BJ (cell line): ENCODE results near the gene CR1. TPM values are rescaled to one million over a fixed set of nuclear protein-coding genes. Genes with fewer than 3 reads are reported as not detected.
A peak's percentile ranks its signal among the peaks of the same experiment; 100 is the strongest.
"Not testable (repeated sequence)": the region's sequence is repeated elsewhere in the genome, so short reads cannot be mapped to it uniquely, and the experiment has no call there.

Source experiments
- CTCF ChIA-PET: fragments of 350-600 bp; formaldehyde crosslinking; extraction: SDS; loops from one replicate; lab custom pipeline; 2021; ENCODE audit warnings: antibody characterized with exemption, inconsistent platforms; lab: Yijun Ruan, JAX
- POLR2A ChIA-PET: fragments of 300-600 bp; sonication (Branson Sonifier 250); formaldehyde crosslinking; extraction: SDS; loops from one replicate; lab custom pipeline; 2021; ENCODE audit warnings: antibody characterized with exemption; lab: Charles Lee
- DNase-seq: peaks from one replicate; pipeline ENCODE4 v3.0.0-alpha.2; 2011; ENCODE audit warnings: low read depth
- H3K27me3 ChIP-seq: 2 replicates; pipeline ENCODE4 v1.6.0; 2011; ENCODE audit warnings: low read length; ENCODE audit not compliant: control insufficient read depth, insufficient read depth
- H3K36me3 ChIP-seq: 2 replicates; pipeline ENCODE4 v1.5.1; 2011; ENCODE audit warnings: low read length; ENCODE audit not compliant: control insufficient read depth, insufficient read depth
- H3K4me3 ChIP-seq: 2 replicates; pipeline ENCODE4 v1.5.1; 2011; ENCODE audit warnings: low read depth, mild to moderate bottlenecking, control low read depth, low read length
- CTCF ChIP-seq: IDR thresholded peaks from 2 replicates; pipeline ENCODE4 v1.5.1; 2011; ENCODE audit warnings: low read depth, mild to moderate bottlenecking, control low read depth, inconsistent platforms, low read length, moderate library complexity; ENCODE audit not compliant: insufficient read depth
- polyA plus RNA-seq: library from polyadenylated mRNA; depleted of rRNA; stranded (reverse); fragments of >200 nt; gene quantifications from 2 replicates; pipeline ENCODE4 v1.2.3, GENCODE V29; 2011

Gene CR1
- polyA plus RNA-seq, 1 experiment: not detected

DNA sequence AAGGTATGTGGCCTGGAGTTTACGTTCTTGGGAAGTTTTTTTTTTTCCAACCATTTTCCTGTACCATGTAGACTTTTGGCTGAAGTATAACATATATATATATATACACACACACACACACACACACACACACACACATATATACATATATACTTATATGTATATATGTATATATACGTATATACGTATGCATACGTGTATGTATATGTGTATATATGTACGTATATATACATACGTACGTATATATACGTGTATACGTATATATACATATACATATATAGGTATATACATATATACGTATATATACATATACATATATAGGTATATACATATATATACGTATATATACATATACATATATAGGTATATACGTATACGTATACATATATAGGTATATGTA is 18.9 kb downstream of the CR1 start:
- DNase-seq: no peak
- H3K36me3 ChIP-seq: no peaks in the 10 kb centered on the region
- CTCF ChIA-PET: interaction anchor here (1.3 kb wide), 1 partner anchor 15 kb away, joined by 3 read pairs; no protein-coding TSS in a partner anchor
- no peak overlapping the region for H3K4me3 ChIP-seq
- POLR2A ChIA-PET: no interaction called here
- no peaks in the 10 kb centered on the region for H3K27me3 ChIP-seq
- TF ChIP-seq CTCF: no peak

DNA sequence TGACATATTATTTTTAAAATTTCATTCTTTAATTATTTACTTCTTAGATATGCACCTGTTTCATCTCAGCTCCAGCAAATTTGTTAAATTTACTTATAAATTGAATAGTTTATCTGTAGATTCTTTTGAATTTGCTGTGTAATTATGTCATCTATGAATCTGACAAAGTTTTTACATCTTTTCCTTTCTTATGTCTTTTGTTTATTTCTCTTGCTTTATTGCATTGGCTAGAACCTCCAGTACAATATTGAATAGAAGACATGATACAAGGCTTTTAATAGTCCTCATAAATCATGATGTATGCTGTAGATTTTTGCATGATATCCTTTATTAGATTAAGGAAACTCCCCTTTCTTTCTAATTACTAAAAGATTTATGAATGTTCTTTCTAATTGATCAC is 20.8 kb downstream of the CR1 start:
- no peak for DNase-seq
- no peak overlapping the region for H3K4me3 ChIP-seq
- ChIA-PET CTCF (no interaction called here), POLR2A (no interaction called here)
- no peak for TF ChIP-seq CTCF
- no peaks in the 10 kb centered on the region for H3K27me3 ChIP-seq
- H3K36me3 ChIP-seq: no peaks in the 10 kb centered on the region

GRCh38 chr1:207518608-207519236 is 22.8 kb downstream of the CR1 start:
- CTCF ChIA-PET: interaction anchor here (0.8 kb wide), 1 partner anchor 16 kb away, joined by 3 read pairs; no protein-coding TSS in a partner anchor
- POLR2A ChIA-PET: no interaction called here

GRCh38 chr1:207519505-207520399 is 23.8 kb downstream of the CR1 start:
- TF ChIP-seq CTCF: no peak
- ChIA-PET POLR2A (interaction anchor here (0.6 kb wide), 1 partner anchor 225 kb away, joined by 3 read pairs; no protein-coding TSS in a partner anchor), CTCF (no interaction called here)
- peak overlapping the region; percentile 9; the same call in 1 of the 2 replicates for H3K4me3 ChIP-seq
- no peaks in the 10 kb centered on the region for H3K27me3 ChIP-seq
- peak; percentile 13 for DNase-seq
- H3K36me3 ChIP-seq: no peaks in the 10 kb centered on the region

More at GRCh38 chr1:207518608-207519236, 22.8 kb downstream of the CR1 start:
- H3K36me3 ChIP-seq: no peaks in the 10 kb centered on the region
- H3K27me3 ChIP-seq: no peaks in the 10 kb centered on the region
- DNase-seq: no peak
- no peak for TF ChIP-seq CTCF
- H3K4me3 ChIP-seq: no peak overlapping the region

- POLR2A ChIA-PET, H3K27me3 ChIP-seq, DNase-seq, CTCF ChIA-PET, H3K36me3 ChIP-seq, H3K4me3 ChIP-seq: not testable (repeated sequence)
Observed at GRCh38 chr1:207520400-207521345, 24.7 kb downstream of the CR1 start.

GRCh38 chr1:207525239-207525638 is 29.3 kb downstream of the CR1 start:
- H3K4me3 ChIP-seq, H3K36me3 ChIP-seq, POLR2A ChIA-PET, CTCF ChIA-PET, H3K27me3 ChIP-seq, DNase-seq: not testable (repeated sequence)

DNA sequence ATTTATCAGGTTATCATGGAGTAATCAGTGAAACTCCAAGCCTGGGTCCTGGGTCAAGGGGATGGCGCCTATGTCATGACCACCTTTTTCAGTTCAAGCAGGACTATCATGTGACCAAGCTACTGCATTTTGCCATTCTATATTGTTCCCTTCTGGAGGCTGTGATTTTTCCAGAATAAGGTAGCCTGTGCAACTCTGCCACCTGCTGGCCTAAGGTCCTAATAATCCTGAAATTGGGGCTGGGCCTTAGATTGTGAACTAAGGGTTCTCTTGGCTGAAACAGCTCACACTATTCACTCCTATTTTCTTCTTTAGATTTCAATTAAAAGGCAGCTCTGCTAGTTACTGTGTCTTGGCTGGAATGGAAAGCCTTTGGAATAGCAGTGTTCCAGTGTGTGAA is 32.4 kb downstream of the CR1 start:
- H3K4me3 ChIP-seq, H3K27me3 ChIP-seq, POLR2A ChIA-PET, DNase-seq, CTCF ChIA-PET, H3K36me3 ChIP-seq: not testable (repeated sequence)

GRCh38 chr1:207536263-207536662 is 40.3 kb downstream of the CR1 start:
- H3K4me3 ChIP-seq, CTCF ChIA-PET, DNase-seq, H3K36me3 ChIP-seq, POLR2A ChIA-PET, H3K27me3 ChIP-seq: not testable (repeated sequence)
